ENCODE results near the gene EPHB2.

- no peak for TF ChIP-seq POLR2AphosphoS5 (IDR thresholded peaks at IDR 0.05; ENCODE audit: low read depth, low read length)
- no peak for TF ChIP-seq SIN3A (IDR thresholded peaks at IDR 0.05; ENCODE audit: borderline replicate concordance, insufficient read depth, low read length)
Measured at GRCh38 chr1:22883406-22883805, 172.8 kb downstream of the EPHB2 start.

Measured in PFSK-1 (cell line).